Measurements from ENCODE around the gene MICAL2. TPM values are rescaled to one million over a fixed set of nuclear protein-coding genes. Genes with fewer than 3 reads are reported as not detected.

The MICAL2 gene
- total RNA-seq, 1 experiment from 2014 or later, result 59.8 TPM

GRCh38 chr11:12110714-12111548 is 541 bp downstream of the MICAL2 start:
- H3K27me3 ChIP-seq (replicated peaks), result no peaks in the 10 kb centered on the region
- peak in 1 of 2 experiments; percentile 39 for DNase-seq (ENCODE audit: low read depth in 1 of 2, low spot score in 2 of 2)
- no peak overlapping the region for H3K27ac ChIP-seq
- H3K4me1 ChIP-seq (replicated peaks), result peaks cover 20% of the 10 kb centered on the region
- H3K9me3 ChIP-seq (replicated peaks), result no peaks in the 10 kb centered on the region
- H3K4me3 ChIP-seq, result peak overlapping the region; percentile 60
- H3K36me3 ChIP-seq, result peaks cover 21% of the 10 kb centered on the region

GRCh38 chr11:12111549-12112520 is 1.4 kb downstream of the MICAL2 start:
- Histone ChIP-seq H3K4me1 (replicated peaks) (peaks cover 20% of the 10 kb centered on the region), H3K9me3 (replicated peaks) (no peaks in the 10 kb centered on the region), H3K27me3 (replicated peaks) (no peaks in the 10 kb centered on the region), H3K4me3 (peak overlapping the region; percentile 60), H3K36me3 (peaks cover 25% of the 10 kb centered on the region), H3K27ac (no peak overlapping the region)
- DNase-seq (ENCODE audit: low read depth in 1 of 2, low spot score in 2 of 2), result no peak

- no peak overlapping the region for H3K4me3 ChIP-seq
- peaks cover 35% of the 10 kb centered on the region for H3K36me3 ChIP-seq
- no peaks in the 10 kb centered on the region for H3K9me3 ChIP-seq (replicated peaks)
- H3K4me1 ChIP-seq (replicated peaks), result peaks cover 25% of the 10 kb centered on the region
- DNase-seq (ENCODE audit: low read depth in 1 of 2, low spot score in 2 of 2), result no peak
- H3K27me3 ChIP-seq (replicated peaks), result no peaks in the 10 kb centered on the region
- no peak overlapping the region for H3K27ac ChIP-seq
Measured at GRCh38 chr11:12112750-12113149, 2.4 kb downstream of the MICAL2 start.

- no peak for DNase-seq (ENCODE audit: low read depth in 1 of 2, low spot score in 2 of 2)
- Histone ChIP-seq H3K4me1 (replicated peaks) (peaks cover 27% of the 10 kb centered on the region), H3K27ac (no peak overlapping the region), H3K9me3 (replicated peaks) (no peaks in the 10 kb centered on the region), H3K27me3 (replicated peaks) (no peaks in the 10 kb centered on the region), H3K36me3 (peaks cover 37% of the 10 kb centered on the region), H3K4me3 (no peak overlapping the region)
Measured at GRCh38 chr11:12113294-12113693, 2.9 kb downstream of the MICAL2 start.

- H3K36me3 ChIP-seq, result peaks cover 37% of the 10 kb centered on the region
- H3K27me3 ChIP-seq (replicated peaks), result no peaks in the 10 kb centered on the region
- peaks cover 34% of the 10 kb centered on the region for H3K4me1 ChIP-seq (replicated peaks)
- no peak overlapping the region for H3K4me3 ChIP-seq
- no peak overlapping the region for H3K27ac ChIP-seq
- H3K9me3 ChIP-seq (replicated peaks), result no peaks in the 10 kb centered on the region
- no peak for DNase-seq (ENCODE audit: low read depth in 1 of 2, low spot score in 2 of 2)
Measured at GRCh38 chr11:12114193-12115033, 4.0 kb downstream of the MICAL2 start.

GRCh38 chr11:12116425-12117032 is 6.1 kb downstream of the MICAL2 start:
- no peak overlapping the region for H3K4me3 ChIP-seq
- peaks cover 37% of the 10 kb centered on the region for H3K36me3 ChIP-seq
- no peak overlapping the region for H3K27ac ChIP-seq
- H3K4me1 ChIP-seq (replicated peaks), result peaks cover 30% of the 10 kb centered on the region
- no peaks in the 10 kb centered on the region for H3K27me3 ChIP-seq (replicated peaks)
- DNase-seq (ENCODE audit: low read depth in 1 of 2, low spot score in 2 of 2), result no peak
- H3K9me3 ChIP-seq (replicated peaks), result no peaks in the 10 kb centered on the region

- no peak overlapping the region for H3K4me3 ChIP-seq
- H3K27ac ChIP-seq, result no peak overlapping the region
- H3K4me1 ChIP-seq (replicated peaks), result peaks cover 25% of the 10 kb centered on the region
- H3K9me3 ChIP-seq (replicated peaks), result no peaks in the 10 kb centered on the region
- DNase-seq (ENCODE audit: low read depth in 1 of 2, low spot score in 2 of 2), result no peak
- H3K36me3 ChIP-seq, result peaks cover 31% of the 10 kb centered on the region
- H3K27me3 ChIP-seq (replicated peaks), result no peaks in the 10 kb centered on the region
Measured at GRCh38 chr11:12117200-12117599, 6.8 kb downstream of the MICAL2 start.

- Histone ChIP-seq H3K27me3 (replicated peaks) (no peaks in the 10 kb centered on the region), H3K4me1 (replicated peaks) (peaks cover 25% of the 10 kb centered on the region), H3K9me3 (replicated peaks) (no peaks in the 10 kb centered on the region), H3K4me3 (no peak overlapping the region), H3K36me3 (peaks cover 31% of the 10 kb centered on the region), H3K27ac (no peak overlapping the region)
- DNase-seq (ENCODE audit: low read depth in 1 of 2, low spot score in 2 of 2), result no peak
Measured at GRCh38 chr11:12117611-12118010, 7.2 kb downstream of the MICAL2 start.

GRCh38 chr11:12118949-12119348 is 8.6 kb downstream of the MICAL2 start:
- Histone ChIP-seq H3K27me3 (replicated peaks) (no peaks in the 10 kb centered on the region), H3K4me3 (no peak overlapping the region), H3K9me3 (replicated peaks) (no peaks in the 10 kb centered on the region), H3K4me1 (replicated peaks) (peaks cover 25% of the 10 kb centered on the region), H3K27ac (no peak overlapping the region), H3K36me3 (peaks cover 24% of the 10 kb centered on the region; the same call in 1 of the 2 replicates)
- no peak for DNase-seq (ENCODE audit: low read depth in 1 of 2, low spot score in 2 of 2)

- Histone ChIP-seq H3K27ac (no peak overlapping the region), H3K4me3 (no peak overlapping the region), H3K9me3 (replicated peaks) (no peaks in the 10 kb centered on the region), H3K27me3 (replicated peaks) (no peaks in the 10 kb centered on the region), H3K36me3 (peaks cover 24% of the 10 kb centered on the region; the same call in 1 of the 2 replicates), H3K4me1 (replicated peaks) (peaks cover 26% of the 10 kb centered on the region)
- no peak for DNase-seq (ENCODE audit: low read depth in 1 of 2, low spot score in 2 of 2)
Measured at GRCh38 chr11:12119502-12119901, 9.1 kb downstream of the MICAL2 start.

- no peak overlapping the region for H3K4me3 ChIP-seq
- H3K4me1 ChIP-seq (replicated peaks), result peaks cover 34% of the 10 kb centered on the region
- H3K9me3 ChIP-seq (replicated peaks), result no peaks in the 10 kb centered on the region
- no peaks in the 10 kb centered on the region for H3K27me3 ChIP-seq (replicated peaks)
- DNase-seq (ENCODE audit: low read depth in 1 of 2, low spot score in 2 of 2), result no peak
- H3K27ac ChIP-seq, result no peak overlapping the region
- H3K36me3 ChIP-seq, result peaks cover 18% of the 10 kb centered on the region; the same call in 1 of the 2 replicates
Measured at GRCh38 chr11:12120031-12121008, 9.9 kb downstream of the MICAL2 start.

GRCh38 chr11:12121011-12121410 is 10.6 kb downstream of the MICAL2 start:
- no peak for DNase-seq (ENCODE audit: low read depth in 1 of 2, low spot score in 2 of 2)
- H3K27ac ChIP-seq, result no peak overlapping the region
- peaks cover 41% of the 10 kb centered on the region for H3K4me1 ChIP-seq (replicated peaks)
- H3K36me3 ChIP-seq, result peaks cover 16% of the 10 kb centered on the region; the same call in 1 of the 2 replicates
- no peaks in the 10 kb centered on the region for H3K9me3 ChIP-seq (replicated peaks)
- H3K27me3 ChIP-seq (replicated peaks), result no peaks in the 10 kb centered on the region
- no peak overlapping the region for H3K4me3 ChIP-seq
